Activated T-helper 1 cell treated with anti-CD3 and anti-CD28 coated beads, Interleukin-12 subunit alpha, Interleukin-12 subunit beta, Interleukin-2, Interleukin-4 antibody, amounts not matched to agents 30 ng/mL and 10 ng/mL and 1 ng/mL, durations not matched to agents 14 hours and 24 hours and 36 hours (primary cell): ENCODE results near the gene COL6A1. TPM values are rescaled to one million over a fixed set of nuclear protein-coding genes. Genes with fewer than 3 reads are reported as not detected.

Source experiments
- DNase-seq: peaks from one replicate; pipeline ENCODE4 v3.0.0; 2021; ENCODE audit warnings: low spot score
- H3K27ac Mint-ChIP-seq: one replicate; pipeline ENCODE4 v1.8.0; 2021; ENCODE audit warnings: mild to moderate bottlenecking, mixed read lengths
- H3K27me3 Mint-ChIP-seq: one replicate; pipeline ENCODE4 v1.8.0; 2022; ENCODE audit warnings: mild to moderate bottlenecking, moderate library complexity, mixed read lengths; ENCODE audit not compliant: insufficient read depth
- H3K36me3 Mint-ChIP-seq: one replicate; pipeline ENCODE4 v1.8.0; 2021; ENCODE audit warnings: low read depth, mixed read lengths
- H3K4me1 Mint-ChIP-seq: one replicate; pipeline ENCODE4 v1.8.0; 2021; ENCODE audit warnings: low read depth, mixed read lengths
- H3K4me3 Mint-ChIP-seq: one replicate; pipeline ENCODE4 v1.8.0; 2021; ENCODE audit warnings: mild to moderate bottlenecking, moderate library complexity, mixed read lengths
- H3K9me3 Mint-ChIP-seq: one replicate; pipeline ENCODE4 v1.8.0; 2021; ENCODE audit warnings: mixed read lengths
- intact Hi-C: fragments of 100-400 bp; cut with micrococcal nuclease; formaldehyde crosslinking; loops from one replicate; pipeline ENCODE4 v1.15.1; 2024
- total RNA-seq: library from RNA; stranded (reverse); gene quantifications from 2 replicates; pipeline ENCODE4 v1.2.3, GENCODE V29; 2022

The COL6A1 gene
- total RNA-seq, 1 donor from 2014 or later = 0.62 TPM

GRCh38 chr21:46021978-46022544, 40.5 kb downstream of the COL6A1 start:
- DNase-seq = no peak
- intact Hi-C loops = no loop called here
- Mint-ChIP-seq H3K4me3 (no peak overlapping the region), H3K9me3 (no peaks in the 10 kb centered on the region), H3K4me1 (no peaks in the 10 kb centered on the region), H3K27me3 (peaks cover 28% of the 10 kb centered on the region), H3K36me3 (peaks cover 2% of the 10 kb centered on the region), H3K27ac (no peak overlapping the region)

GRCh38 chr21:46022551-46023525, 41.3 kb downstream of the COL6A1 start:
- no peak for DNase-seq
- no peak overlapping the region for H3K27ac Mint-ChIP-seq
- H3K27me3 Mint-ChIP-seq = peaks cover 32% of the 10 kb centered on the region
- no peaks in the 10 kb centered on the region for H3K4me1 Mint-ChIP-seq
- H3K9me3 Mint-ChIP-seq = no peaks in the 10 kb centered on the region
- no peak overlapping the region for H3K4me3 Mint-ChIP-seq
- H3K36me3 Mint-ChIP-seq = peaks cover 2% of the 10 kb centered on the region
- intact Hi-C loops = no loop called here

GRCh38 chr21:46023555-46023954, 42.0 kb downstream of the COL6A1 start:
- Mint-ChIP-seq H3K4me1 (no peaks in the 10 kb centered on the region), H3K27me3 (peaks cover 31% of the 10 kb centered on the region), H3K36me3 (peaks cover 2% of the 10 kb centered on the region), H3K27ac (no peak overlapping the region), H3K4me3 (no peak overlapping the region), H3K9me3 (no peaks in the 10 kb centered on the region)
- intact Hi-C loops = no loop called here
- no peak for DNase-seq

GRCh38 chr21:46024141-46024540, 42.6 kb downstream of the COL6A1 start:
- intact Hi-C loops = no loop called here
- Mint-ChIP-seq H3K9me3 (peaks cover 2% of the 10 kb centered on the region), H3K27ac (no peak overlapping the region), H3K27me3 (peaks cover 31% of the 10 kb centered on the region), H3K4me1 (no peaks in the 10 kb centered on the region), H3K36me3 (peaks cover 2% of the 10 kb centered on the region), H3K4me3 (no peak overlapping the region)
- no peak for DNase-seq

- H3K4me3 Mint-ChIP-seq = no peak overlapping the region
- peaks cover 24% of the 10 kb centered on the region for H3K27me3 Mint-ChIP-seq
- peaks cover 5% of the 10 kb centered on the region for H3K9me3 Mint-ChIP-seq
- H3K4me1 Mint-ChIP-seq = no peaks in the 10 kb centered on the region
- peaks cover 2% of the 10 kb centered on the region for H3K36me3 Mint-ChIP-seq
- no peak overlapping the region for H3K27ac Mint-ChIP-seq
- intact Hi-C loops = no loop called here
- DNase-seq = no peak
Measured at GRCh38 chr21:46025113-46025770, 43.7 kb downstream of the COL6A1 start.

GRCh38 chr21:46027851-46028493, 46.4 kb downstream of the COL6A1 start:
- Mint-ChIP-seq H3K4me1 (no peaks in the 10 kb centered on the region), H3K9me3 (peaks cover 5% of the 10 kb centered on the region), H3K4me3 (no peak overlapping the region), H3K27ac (no peak overlapping the region), H3K36me3 (peaks cover 2% of the 10 kb centered on the region), H3K27me3 (peaks cover 23% of the 10 kb centered on the region)
- DNase-seq = no peak
- intact Hi-C loops = no loop called here

GRCh38 chr21:46028573-46029091, 47.1 kb downstream of the COL6A1 start:
- Mint-ChIP-seq H3K27me3 (peaks cover 23% of the 10 kb centered on the region), H3K9me3 (peaks cover 5% of the 10 kb centered on the region), H3K4me3 (no peak overlapping the region), H3K4me1 (no peaks in the 10 kb centered on the region), H3K36me3 (peaks cover 2% of the 10 kb centered on the region), H3K27ac (no peak overlapping the region)
- intact Hi-C loops = no loop called here
- DNase-seq = no peak

GRCh38 chr21:46029186-46029924, 47.8 kb downstream of the COL6A1 start:
- Mint-ChIP-seq H3K27me3 (peaks cover 20% of the 10 kb centered on the region), H3K9me3 (peaks cover 5% of the 10 kb centered on the region), H3K4me3 (no peak overlapping the region), H3K4me1 (no peaks in the 10 kb centered on the region), H3K36me3 (peaks cover 2% of the 10 kb centered on the region), H3K27ac (no peak overlapping the region)
- no peak for DNase-seq
- intact Hi-C loops = no loop called here

GRCh38 chr21:46031484-46031883, 49.9 kb downstream of the COL6A1 start:
- Mint-ChIP-seq H3K27ac (no peak overlapping the region), H3K4me1 (no peaks in the 10 kb centered on the region), H3K27me3 (peaks cover 10% of the 10 kb centered on the region), H3K36me3 (no peaks in the 10 kb centered on the region), H3K9me3 (peaks cover 5% of the 10 kb centered on the region), H3K4me3 (no peak overlapping the region)
- intact Hi-C loops = no loop called here
- no peak for DNase-seq

GRCh38 chr21:46032100-46032499, 50.5 kb downstream of the COL6A1 start:
- Mint-ChIP-seq H3K4me3 (no peak overlapping the region), H3K27me3 (peaks cover 7% of the 10 kb centered on the region), H3K36me3 (no peaks in the 10 kb centered on the region), H3K9me3 (peaks cover 5% of the 10 kb centered on the region), H3K4me1 (no peaks in the 10 kb centered on the region), H3K27ac (no peak overlapping the region)
- intact Hi-C loops = no loop called here
- no peak for DNase-seq

GRCh38 chr21:46033410-46034400, 52.1 kb downstream of the COL6A1 start:
- H3K4me3 Mint-ChIP-seq = no peak overlapping the region
- H3K27me3 Mint-ChIP-seq = no peaks in the 10 kb centered on the region
- DNase-seq = no peak
- intact Hi-C loops = no loop called here
- H3K27ac Mint-ChIP-seq = no peak overlapping the region
- H3K9me3 Mint-ChIP-seq = peaks cover 5% of the 10 kb centered on the region
- no peaks in the 10 kb centered on the region for H3K36me3 Mint-ChIP-seq
- no peaks in the 10 kb centered on the region for H3K4me1 Mint-ChIP-seq
